ENCODE results near the gene IL18BP. TPM values are rescaled to one million over a fixed set of nuclear protein-coding genes. Genes with fewer than 3 reads are reported as not detected.

Gene IL18BP
- total RNA-seq, 4 donors from 2014 or later, result 5.1 to 11.6 (median 6.3) TPM

GRCh38 chr11:72001834-72002591, 3.3 kb downstream of the IL18BP start:
- Histone ChIP-seq H3K4me1 (peaks cover 0 to 31% (median 12%) of the 10 kb centered on the region in 4 donors), H3K9me3 (no peaks in the 10 kb centered on the region), H3K27me3 (no peaks in the 10 kb centered on the region), H3K36me3 (peaks cover 10 to 72% (median 38%) of the 10 kb centered on the region in 3 donors), H3K4me3 (no peak overlapping the region), H3K27ac (peak overlapping the region in 1 of 4 donors; percentile 28)
- DNase-seq (ENCODE audit: low spot score in 2 of 2), result no peak
- WGBS, 2 donors, result 48 to 55% methylated on average over 10 of the region's 10 CpGs
- TF ChIP-seq CTCF (IDR thresholded peaks at IDR 0.05) (no peak), EP300 (IDR thresholded peaks at IDR 0.05) (peak in 1 of 2 donors; percentile 10)

- TF ChIP-seq POLR2A (IDR thresholded peaks at IDR 0.05), result no peak
- H3K9me3 ChIP-seq, result no peaks in the 10 kb centered on the region
- H3K27ac ChIP-seq, result no peak overlapping the region
- no peak for DNase-seq (ENCODE audit: low spot score in 2 of 2)
- no peaks in the 10 kb centered on the region for H3K27me3 ChIP-seq
- H3K4me1 ChIP-seq, result peaks cover 0 to 31% (median 12%) of the 10 kb centered on the region in 4 donors
- H3K36me3 ChIP-seq, result peaks cover 12 to 83% (median 48%) of the 10 kb centered on the region in 3 donors
- H3K4me3 ChIP-seq, result no peak overlapping the region
- WGBS, 2 donors, result 78 to 83% methylated on average over 11 to 12 of the region's 12 CpGs
These were observed 4.4 kb downstream of the IL18BP start for GRCh38 chr11:72002841-72003775.

GRCh38 chr11:72003776-72004171, 5.1 kb downstream of the IL18BP start:
- no peaks in the 10 kb centered on the region for H3K9me3 ChIP-seq
- H3K4me3 ChIP-seq, result no peak overlapping the region
- peaks cover 0 to 29% (median 11%) of the 10 kb centered on the region in 4 donors for H3K4me1 ChIP-seq
- no peak overlapping the region for H3K27ac ChIP-seq
- no peak for DNase-seq (ENCODE audit: low spot score in 2 of 2)
- 89 to 92% methylated on average over 18 to 20 of the region's 20 CpGs for WGBS, 2 donors
- H3K27me3 ChIP-seq, result no peaks in the 10 kb centered on the region
- peaks cover 12 to 89% (median 48%) of the 10 kb centered on the region in 3 donors for H3K36me3 ChIP-seq
- no peak for TF ChIP-seq CTCF (IDR thresholded peaks at IDR 0.05)
- TF ChIP-seq EP300 (IDR thresholded peaks at IDR 0.05), result no peak
- TF ChIP-seq POLR2A (IDR thresholded peaks at IDR 0.05), result no peak

GRCh38 chr11:72004515-72005346, 6.0 kb downstream of the IL18BP start:
- 79 to 80% methylated on average over 12 to 14 of the region's 16 CpGs for WGBS, 2 donors
- no peak for TF ChIP-seq EP300 (IDR thresholded peaks at IDR 0.05)
- TF ChIP-seq POLR2A (IDR thresholded peaks at IDR 0.05), result no peak
- no peak for TF ChIP-seq CTCF (IDR thresholded peaks at IDR 0.05)
- Histone ChIP-seq H3K9me3 (no peaks in the 10 kb centered on the region), H3K27me3 (no peaks in the 10 kb centered on the region), H3K4me3 (no peak overlapping the region), H3K36me3 (peaks cover 14 to 99% (median 55%) of the 10 kb centered on the region in 3 donors), H3K4me1 (peaks cover 0 to 19% (median 4%) of the 10 kb centered on the region in 4 donors), H3K27ac (no peak overlapping the region)
- DNase-seq (ENCODE audit: low spot score in 2 of 2), result no peak
